Measurements from ENCODE around the gene KCNIP1.

Gene KCNIP1

GRCh38 chr5:170525470-170526211 lies 21.8 kb downstream of the KCNIP1 start:
- no peak for TF ChIP-seq GATA3 (IDR thresholded peaks at IDR 0.05; ENCODE audit: low read depth, low read length)
- TF ChIP-seq GATA2 (IDR thresholded peaks at IDR 0.05; ENCODE audit: low read depth, low read length), result no peak

GRCh38 chr5:170527991-170528390 lies 24.2 kb downstream of the KCNIP1 start:
- no peak for TF ChIP-seq GATA3 (IDR thresholded peaks at IDR 0.05; ENCODE audit: low read depth, low read length)
- no peak for TF ChIP-seq GATA2 (IDR thresholded peaks at IDR 0.05; ENCODE audit: low read depth, low read length)

GRCh38 chr5:170528976-170529375 lies 25.2 kb downstream of the KCNIP1 start:
- TF ChIP-seq GATA2 (IDR thresholded peaks at IDR 0.05; ENCODE audit: low read depth, low read length), result no peak
- no peak for TF ChIP-seq GATA3 (IDR thresholded peaks at IDR 0.05; ENCODE audit: low read depth, low read length)

GRCh38 chr5:170532935-170533334 lies 29.1 kb downstream of the KCNIP1 start:
- TF ChIP-seq GATA3 (IDR thresholded peaks at IDR 0.05; ENCODE audit: low read depth, low read length), result no peak
- TF ChIP-seq GATA2 (IDR thresholded peaks at IDR 0.05; ENCODE audit: low read depth, low read length), result no peak

GRCh38 chr5:170533383-170533782 lies 29.6 kb downstream of the KCNIP1 start:
- TF ChIP-seq GATA3 (IDR thresholded peaks at IDR 0.05; ENCODE audit: low read depth, low read length), result no peak
- TF ChIP-seq GATA2 (IDR thresholded peaks at IDR 0.05; ENCODE audit: low read depth, low read length), result no peak

GRCh38 chr5:170534177-170534576 lies 30.4 kb downstream of the KCNIP1 start:
- TF ChIP-seq GATA2 (IDR thresholded peaks at IDR 0.05; ENCODE audit: low read depth, low read length), result no peak

GRCh38 chr5:170534941-170535340 lies 31.1 kb downstream of the KCNIP1 start:
- TF ChIP-seq GATA2 (IDR thresholded peaks at IDR 0.05; ENCODE audit: low read depth, low read length) (no peak), GATA3 (IDR thresholded peaks at IDR 0.05; ENCODE audit: low read depth, low read length) (no peak)

GRCh38 chr5:170536525-170536924 lies 32.7 kb downstream of the KCNIP1 start:
- no peak for TF ChIP-seq GATA3 (IDR thresholded peaks at IDR 0.05; ENCODE audit: low read depth, low read length)
- TF ChIP-seq GATA2 (IDR thresholded peaks at IDR 0.05; ENCODE audit: low read depth, low read length), result no peak

- no peak for TF ChIP-seq GATA2 (IDR thresholded peaks at IDR 0.05; ENCODE audit: low read depth, low read length)
- no peak for TF ChIP-seq GATA3 (IDR thresholded peaks at IDR 0.05; ENCODE audit: low read depth, low read length)
Observed at GRCh38 chr5:170537451-170538095, 33.8 kb downstream of the KCNIP1 start.

- TF ChIP-seq GATA2 (IDR thresholded peaks at IDR 0.05; ENCODE audit: low read depth, low read length) (no peak), GATA3 (IDR thresholded peaks at IDR 0.05; ENCODE audit: low read depth, low read length) (no peak)
Observed at GRCh38 chr5:170538096-170538465, 34.3 kb downstream of the KCNIP1 start.

GRCh38 chr5:170538696-170539586 lies 35.1 kb downstream of the KCNIP1 start:
- TF ChIP-seq GATA2 (IDR thresholded peaks at IDR 0.05; ENCODE audit: low read depth, low read length), result no peak
- no peak for TF ChIP-seq GATA3 (IDR thresholded peaks at IDR 0.05; ENCODE audit: low read depth, low read length)

- TF ChIP-seq GATA3 (IDR thresholded peaks at IDR 0.05; ENCODE audit: low read depth, low read length) (no peak), GATA2 (IDR thresholded peaks at IDR 0.05; ENCODE audit: low read depth, low read length) (no peak)
Observed at GRCh38 chr5:170540271-170540670, 36.5 kb downstream of the KCNIP1 start.

GRCh38 chr5:170541146-170541769 lies 37.4 kb downstream of the KCNIP1 start:
- TF ChIP-seq GATA3 (IDR thresholded peaks at IDR 0.05; ENCODE audit: low read depth, low read length), result no peak
- no peak for TF ChIP-seq GATA2 (IDR thresholded peaks at IDR 0.05; ENCODE audit: low read depth, low read length)

- TF ChIP-seq GATA2 (IDR thresholded peaks at IDR 0.05; ENCODE audit: low read depth, low read length) (no peak), GATA3 (IDR thresholded peaks at IDR 0.05; ENCODE audit: low read depth, low read length) (no peak)
Observed at GRCh38 chr5:170542691-170543293, 39.0 kb downstream of the KCNIP1 start.

All from SH-SY5Y (cell line).